HT1080 (cell line): Measurements from ENCODE around the gene GNA12. TPM values are rescaled to one million over a fixed set of nuclear protein-coding genes. Genes with fewer than 3 reads are reported as not detected.
"Not testable (repeated sequence)": the region's sequence is repeated elsewhere in the genome, so short reads cannot be mapped to it uniquely, and the experiment has no call there.

ENCODE experiments used
- DNase-seq: peaks from one replicate; pipeline ENCODE4 v3.0.0-alpha.2; 2015; ENCODE audit warnings: low read depth
- total RNA-seq: library from RNA; depleted of rRNA; stranded (reverse); fragments of >200 nt; shearing (Covaris generic); gene quantifications from 2 replicates; pipeline ENCODE4 v1.2.3, GENCODE V29; 2014

Gene GNA12
- total RNA-seq, 1 experiment from 2014 or later = 25.1 TPM

- DNase-seq = no peak
Observed at GRCh38 chr7:2699289-2699620, 144.9 kb downstream of the GNA12 start.

- DNase-seq = no peak
Observed at GRCh38 chr7:2698581-2699288, 145.4 kb downstream of the GNA12 start.

- DNase-seq = not testable (repeated sequence)
Observed at GRCh38 chr7:2694122-2694436, 150.0 kb downstream of the GNA12 start.

GRCh38 chr7:2693420-2694121 is 150.5 kb downstream of the GNA12 start:
- DNase-seq = not testable (repeated sequence)

- no peak for DNase-seq
Observed at GRCh38 chr7:2692543-2692942, 151.6 kb downstream of the GNA12 start.

- not testable (repeated sequence) for DNase-seq
Observed at GRCh38 chr7:2691932-2692439, 152.1 kb downstream of the GNA12 start.

- no peak for DNase-seq
Observed at GRCh38 chr7:2691011-2691707, 152.9 kb downstream of the GNA12 start.

- peak; percentile 50 for DNase-seq
Observed at GRCh38 chr7:2689951-2690705, 154.0 kb downstream of the GNA12 start.

GRCh38 chr7:2689343-2689847 is 154.7 kb downstream of the GNA12 start:
- no peak for DNase-seq

- DNase-seq = no peak
Observed at GRCh38 chr7:2688409-2689342, 155.4 kb downstream of the GNA12 start.

- no peak for DNase-seq
Observed at GRCh38 chr7:2687881-2688318, 156.2 kb downstream of the GNA12 start, which contains the start of gene AMZ1. Gene AMZ1, plus strand, starts transcription at chr7:2688202. Its CDS starts 12,250 bp downstream, at chr7:2700452.

- peak; percentile 39 for DNase-seq
Observed at GRCh38 chr7:2687338-2687869, 156.7 kb downstream of the GNA12 start.

GRCh38 chr7:2686101-2686500 is 158.0 kb downstream of the GNA12 start:
- DNase-seq = no peak

GRCh38 chr7:2684501-2684900 is 159.6 kb downstream of the GNA12 start:
- DNase-seq = no peak

GRCh38 chr7:2681929-2682799 is 161.9 kb downstream of the GNA12 start:
- no peak for DNase-seq

- DNase-seq = peak; percentile 42
Observed at GRCh38 chr7:2680792-2681490, 163.2 kb downstream of the GNA12 start.

GRCh38 chr7:2680256-2680655 is 163.9 kb downstream of the GNA12 start:
- no peak for DNase-seq
